HEK293T (cell line): ENCODE measurements around the gene TSPAN8.
"Not testable (repeated sequence)": the region's sequence is repeated elsewhere in the genome, so short reads cannot be mapped to it uniquely, and the experiment has no call there.

Source experiments
- SUZ12 ChIP-seq: fragments of 450-650 bp; IDR thresholded peaks from 2 replicates; pipeline ENCODE4 v1.6.1; 2016; ENCODE audit warnings: mild to moderate bottlenecking
- TF ChIP-seq, protein P1 (sequence below): fragments of 450-650 bp; IDR thresholded peaks from 2 replicates; pipeline ENCODE4 v1.6.1; 2016

DNA sequence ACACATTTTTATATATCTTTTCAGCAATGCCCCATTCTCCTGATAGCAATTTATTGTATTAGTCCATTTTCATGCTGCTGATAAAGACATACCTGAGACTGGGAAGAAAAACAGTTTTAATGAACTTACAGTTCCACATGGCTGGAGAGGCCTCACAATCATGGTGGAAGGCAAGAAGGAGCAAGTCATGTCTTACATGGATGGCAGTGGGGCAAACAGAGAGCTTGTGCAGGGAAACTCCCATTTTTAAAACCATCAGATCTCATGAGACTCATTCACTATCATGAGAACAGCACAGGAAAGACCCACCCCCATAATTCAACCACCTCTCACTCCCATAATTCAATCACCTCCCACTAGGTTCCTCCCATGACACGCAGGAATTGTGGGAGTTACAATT is 44.7 kb downstream of the TSPAN8 start:
- TF ChIP-seq SUZ12, result not testable (repeated sequence)
- TF ChIP-seq, protein P1, sequence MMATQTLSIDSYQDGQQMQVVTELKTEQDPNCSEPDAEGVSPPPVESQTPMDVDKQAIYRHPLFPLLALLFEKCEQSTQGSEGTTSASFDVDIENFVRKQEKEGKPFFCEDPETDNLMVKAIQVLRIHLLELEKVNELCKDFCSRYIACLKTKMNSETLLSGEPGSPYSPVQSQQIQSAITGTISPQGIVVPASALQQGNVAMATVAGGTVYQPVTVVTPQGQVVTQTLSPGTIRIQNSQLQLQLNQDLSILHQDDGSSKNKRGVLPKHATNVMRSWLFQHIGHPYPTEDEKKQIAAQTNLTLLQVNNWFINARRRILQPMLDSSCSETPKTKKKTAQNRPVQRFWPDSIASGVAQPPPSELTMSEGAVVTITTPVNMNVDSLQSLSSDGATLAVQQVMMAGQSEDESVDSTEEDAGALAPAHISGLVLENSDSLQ, result not testable (repeated sequence)
